GM12892 (cell line): ENCODE measurements around the gene MLANA.

Experiments
- POLR2A ChIP-seq: IDR thresholded peaks from 2 replicates; pipeline ENCODE4 v1.6.1; 2011; ENCODE audit warnings: low read depth, low read length, control low read depth
- POLR2AphosphoS5 ChIP-seq: IDR thresholded peaks from 2 replicates; pipeline ENCODE4 v1.6.1; 2011; ENCODE audit warnings: low read depth, low read length, control low read depth
- TAF1 ChIP-seq: IDR thresholded peaks from 2 replicates; pipeline ENCODE4 v1.6.1; 2011; ENCODE audit warnings: low read depth, mild to moderate bottlenecking, control low read depth, low read length, borderline replicate concordance

DNA sequence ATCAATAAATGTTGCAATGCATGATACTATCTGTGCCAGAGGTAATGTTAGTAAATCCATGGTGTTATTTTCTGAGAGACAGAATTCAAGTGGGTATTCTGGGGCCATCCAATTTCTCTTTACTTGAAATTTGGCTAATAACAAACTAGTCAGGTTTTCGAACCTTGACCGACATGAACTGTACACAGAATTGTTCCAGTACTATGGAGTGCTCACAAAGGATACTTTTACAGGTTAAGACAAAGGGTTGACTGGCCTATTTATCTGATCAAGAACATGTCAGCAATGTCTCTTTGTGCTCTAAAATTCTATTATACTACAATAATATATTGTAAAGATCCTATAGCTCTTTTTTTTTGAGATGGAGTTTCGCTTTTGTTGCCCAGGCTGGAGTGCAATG, 18.2 kb downstream of the MLANA start:
- no peak for TF ChIP-seq POLR2AphosphoS5
- TF ChIP-seq POLR2A: no peak
- no peak for TF ChIP-seq TAF1
